Airway epithelial cell (primary cell): ENCODE data around the gene GNMT. TPM values are rescaled to one million over a fixed set of nuclear protein-coding genes. Genes with fewer than 3 reads are reported as not detected.

ENCODE experiments used
- total RNA-seq: library from RNA; depleted of rRNA; stranded (reverse); fragments of >200 nt; gene quantifications from 2 replicates; pipeline ENCODE4 v1.2.3, GENCODE V29; 2015

Gene GNMT
- total RNA-seq = not detected in 2 replicates

DNA sequence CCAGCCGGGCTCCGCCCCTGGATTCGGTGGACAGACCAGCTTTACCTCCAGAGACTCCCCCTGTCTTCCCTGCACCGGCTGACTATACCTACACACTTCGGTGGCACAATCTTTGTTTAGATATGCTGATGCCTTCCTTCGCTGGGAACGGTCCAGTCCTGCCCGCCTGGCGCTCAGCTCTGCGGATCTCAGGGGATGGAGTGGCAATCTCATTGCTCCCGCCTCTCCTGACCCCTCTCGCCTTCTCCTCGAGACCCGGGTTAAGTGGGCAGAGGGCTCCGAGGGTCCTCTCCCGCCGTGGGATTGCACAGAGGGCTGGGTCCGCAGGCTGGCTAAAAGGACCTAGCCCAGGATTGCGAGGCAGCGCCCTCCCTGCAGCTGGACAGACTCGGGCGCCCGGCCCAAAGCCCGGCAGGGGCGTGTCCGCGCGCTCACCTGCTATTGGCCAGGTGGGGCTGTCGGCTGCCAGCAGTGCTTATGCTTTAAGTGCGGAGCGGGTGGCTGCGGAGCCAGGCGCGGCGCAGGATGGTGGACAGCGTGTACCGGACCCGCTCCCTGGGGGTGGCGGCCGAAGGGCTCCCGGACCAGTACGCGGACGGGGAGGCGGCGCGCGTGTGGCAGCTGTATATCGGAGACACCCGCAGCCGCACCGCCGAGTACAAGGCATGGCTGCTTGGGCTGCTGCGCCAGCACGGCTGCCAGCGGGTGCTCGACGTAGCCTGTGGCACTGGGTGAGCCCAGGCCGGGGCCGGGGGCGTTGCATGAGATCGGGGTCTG is at the start of gene GNMT:
TSS of gene GNMT (plus strand) at position 512 of the 777 bp plus-strand sequence. CDS start at position 526, 14 bp downstream.

DNA sequence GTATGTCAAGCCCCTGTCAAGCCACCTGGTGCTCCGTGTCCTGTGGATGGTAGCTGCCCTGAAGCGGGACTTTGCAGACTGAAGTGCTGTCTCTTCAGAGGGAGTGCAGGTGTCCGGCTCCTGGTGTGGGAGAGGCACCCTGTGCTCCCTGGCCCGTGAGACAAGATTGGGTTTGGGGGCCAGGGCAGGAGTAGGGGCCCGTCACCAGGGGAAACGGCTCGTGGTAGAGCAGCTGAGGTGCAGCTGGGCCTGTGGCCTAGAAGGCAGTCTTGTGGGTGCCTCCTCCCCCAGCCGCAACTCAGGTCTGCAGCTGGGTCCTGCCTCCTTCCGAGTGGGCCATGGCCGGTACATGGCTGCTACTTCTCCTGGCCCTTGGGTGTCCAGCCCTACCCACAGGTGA is 44.8 kb upstream of the GNMT start, which contains the start of gene PTCRA:
TSS of gene PTCRA (plus strand) at position 322 of the 400 bp plus-strand sequence. CDS start at position 339, 17 bp downstream.

DNA sequence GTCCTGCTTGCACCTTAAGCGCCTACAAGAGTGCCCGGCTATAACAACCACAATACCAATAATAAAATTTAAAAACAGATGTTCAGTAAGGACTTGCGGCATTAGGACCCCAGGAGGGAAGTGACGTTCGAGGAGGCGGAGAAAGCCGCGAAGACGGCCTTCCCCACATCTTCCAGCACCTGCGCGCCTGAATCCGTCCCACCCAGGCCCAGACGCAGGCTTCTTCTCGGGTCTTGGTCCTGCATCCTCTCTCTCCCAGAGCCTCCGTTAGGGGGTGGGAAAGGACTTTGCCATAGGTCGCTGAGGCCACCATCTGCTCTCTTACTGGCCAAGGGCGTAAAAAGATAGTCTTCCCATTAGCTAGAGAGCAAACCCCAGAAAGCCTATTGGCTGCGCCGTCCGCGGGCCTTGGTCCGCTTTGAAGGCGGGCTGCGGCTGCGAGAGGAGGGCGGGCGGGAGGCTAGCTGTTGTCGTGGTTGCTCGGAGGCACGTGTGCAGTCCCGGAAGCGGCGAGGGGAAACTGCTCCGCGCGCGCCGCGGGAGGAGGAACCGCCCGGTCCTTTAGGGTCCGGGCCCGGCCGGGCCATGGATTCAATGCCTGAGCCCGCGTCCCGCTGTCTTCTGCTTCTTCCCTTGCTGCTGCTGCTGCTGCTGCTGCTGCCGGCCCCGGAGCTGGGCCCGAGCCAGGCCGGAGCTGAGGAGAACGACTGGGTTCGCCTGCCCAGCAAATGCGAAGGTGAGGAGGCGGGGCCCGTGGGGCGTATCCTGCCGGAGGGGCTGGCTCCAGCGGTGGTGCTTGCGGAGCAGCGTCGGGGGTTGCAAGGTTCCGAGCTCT is 31.4 kb upstream of the GNMT start, which contains the start of gene CNPY3:
TSS of gene CNPY3 (plus strand) at position 495 of the 835 bp plus-strand sequence. CDS start at position 586, 91 bp downstream.

DNA sequence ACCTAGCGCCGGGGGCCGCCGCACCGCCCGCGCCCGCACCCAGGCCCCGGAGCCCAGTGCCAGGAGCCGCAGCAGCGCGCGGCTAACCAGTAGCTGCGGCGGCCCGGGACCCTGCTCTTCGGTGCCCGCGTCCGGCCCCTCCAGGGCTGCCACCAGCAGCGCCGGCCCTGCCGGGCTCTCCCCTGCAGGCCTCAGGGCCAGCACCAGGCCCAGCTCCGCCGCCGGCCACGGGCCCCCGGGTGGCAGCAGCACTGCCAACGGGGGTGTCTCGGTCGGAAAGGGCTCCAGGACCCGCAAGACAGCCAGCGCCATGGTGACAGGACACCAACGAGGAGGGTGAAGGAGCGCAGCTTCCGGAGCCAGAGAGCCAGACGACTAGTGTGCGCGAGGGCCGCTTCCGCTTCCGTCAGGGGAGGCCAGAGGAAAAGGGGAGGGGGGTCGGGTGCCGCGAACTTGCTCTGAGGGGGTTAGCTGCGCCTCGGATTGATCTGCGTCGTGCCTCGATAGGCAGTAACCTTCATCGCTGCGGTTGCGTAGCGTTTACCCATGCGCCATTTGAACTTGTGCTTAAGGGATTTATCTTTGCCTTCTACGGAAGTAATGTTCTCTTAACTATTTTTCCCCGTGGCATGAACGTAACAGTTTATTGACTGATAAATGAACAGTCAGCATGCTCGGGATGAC is 18.4 kb downstream of the GNMT start, which contains the start of gene PEX6:
TSS of gene PEX6 (minus strand) at position 343 of the 684 bp plus-strand sequence. CDS start at position 312, 31 bp downstream.

DNA sequence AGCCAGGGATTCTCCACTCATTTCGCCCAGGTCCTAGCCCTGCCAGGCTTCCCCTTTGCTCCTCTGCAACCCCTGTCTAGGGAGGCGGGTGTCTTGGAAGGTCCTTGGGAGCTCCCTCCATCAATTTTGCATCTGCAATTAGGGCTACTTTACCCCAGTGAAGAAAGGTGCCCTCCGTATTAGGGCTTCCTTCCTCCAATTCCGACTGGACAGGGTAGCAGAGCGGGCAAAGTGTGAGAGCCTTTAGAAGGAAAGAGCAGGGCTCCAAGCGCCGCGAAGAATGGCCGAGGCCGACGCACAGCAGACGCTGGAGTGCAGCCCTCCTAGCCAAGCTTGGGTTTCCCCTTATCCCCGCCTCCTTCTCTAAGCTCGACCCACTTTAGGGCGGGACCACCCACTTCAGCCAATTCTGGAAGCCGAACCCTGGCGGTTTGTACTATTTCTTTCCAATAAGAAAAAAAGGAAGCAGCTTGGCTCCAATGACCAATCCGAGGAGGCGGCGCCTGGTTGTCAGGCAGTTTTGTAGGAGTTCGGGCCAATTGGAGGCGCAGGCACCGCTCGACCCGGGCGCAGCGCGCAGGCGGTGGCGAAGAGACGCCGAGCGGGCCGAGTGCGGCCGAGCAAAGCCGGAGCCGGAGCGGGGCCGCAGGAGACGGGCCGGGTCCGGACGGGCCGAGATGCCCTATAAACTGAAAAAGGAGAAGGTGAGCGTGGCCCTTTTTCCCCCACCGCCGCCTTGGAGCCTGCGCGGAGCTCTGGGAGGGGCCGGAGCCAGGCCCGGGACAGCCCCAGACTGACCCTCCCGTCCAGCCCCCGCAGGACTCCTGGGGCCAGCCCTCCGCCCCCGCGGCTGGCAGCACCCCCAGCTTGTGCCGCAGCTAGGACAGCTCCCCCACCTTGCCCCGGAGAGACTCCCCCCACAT is 23.7 kb downstream of the GNMT start, which contains the start of gene PPP2R5D:
TSS of gene PPP2R5D (plus strand) at position 570 of the 923 bp plus-strand sequence. CDS start at position 678, 108 bp downstream.

Other genes with a start within 250 kb of the GNMT start
- gene PRPH2, start 238.2 kb upstream of the GNMT start, total RNA-seq = 0.14 TPM in 2 replicates
- 32.2 and 36.6 TPM in 2 replicates for gene TBCC, start 214.7 kb upstream of the GNMT start, total RNA-seq
- 2.0 and 2.6 TPM in 2 replicates for gene BICRAL, start 178.7 kb upstream of the GNMT start, total RNA-seq
- gene RPL7L1, start 81.1 kb upstream of the GNMT start, total RNA-seq = 107 and 128 TPM in 2 replicates
- gene PTCRA, start 44.7 kb upstream of the GNMT start, total RNA-seq = not detected in 2 replicates
- 29.5 and 32.7 TPM in 2 replicates for gene CNPY3, start 31.3 kb upstream of the GNMT start, total RNA-seq
- gene PEX6, start 18.4 kb downstream of the GNMT start, total RNA-seq = 26.6 and 28.3 TPM in 2 replicates
- gene PPP2R5D, start 23.8 kb downstream of the GNMT start, total RNA-seq = 60.5 and 80.8 TPM in 2 replicates
- 83.5 and 84.1 TPM in 2 replicates for gene MEA1, start 53.2 kb downstream of the GNMT start, total RNA-seq
- gene KLHDC3, start 53.5 kb downstream of the GNMT start, total RNA-seq = 64.0 and 68.7 TPM in 2 replicates
- gene RRP36, start 60.9 kb downstream of the GNMT start, total RNA-seq = 80.3 and 94.5 TPM in 2 replicates
- 14.5 and 15.2 TPM in 2 replicates for gene CUL7, start 93.1 kb downstream of the GNMT start, total RNA-seq
- 32.4 and 33.4 TPM in 2 replicates for gene MRPL2, start 98.7 kb downstream of the GNMT start, total RNA-seq
- gene KLC4, start 98.9 kb downstream of the GNMT start, total RNA-seq = 10.3 and 11.7 TPM in 2 replicates
- gene PTK7, start 115.6 kb downstream of the GNMT start, total RNA-seq = 84.4 and 112 TPM in 2 replicates
- 23.3 and 29.9 TPM in 2 replicates for gene SRF, start 210.5 kb downstream of the GNMT start, total RNA-seq
- 29.6 and 32.2 TPM in 2 replicates for gene CUL9, start 221.4 kb downstream of the GNMT start, total RNA-seq